GM19438 (cell line): Measurements from ENCODE around the gene B3GNT3.

ENCODE experiments used
- ATAC-seq: cut with Tn5 transposase; IDR thresholded peaks from one replicate; pipeline ENCODE4 v1.9.1; 2021; ENCODE audit warnings: low read depth; ENCODE audit not compliant: unreplicated experiment

Gene B3GNT3

DNA sequence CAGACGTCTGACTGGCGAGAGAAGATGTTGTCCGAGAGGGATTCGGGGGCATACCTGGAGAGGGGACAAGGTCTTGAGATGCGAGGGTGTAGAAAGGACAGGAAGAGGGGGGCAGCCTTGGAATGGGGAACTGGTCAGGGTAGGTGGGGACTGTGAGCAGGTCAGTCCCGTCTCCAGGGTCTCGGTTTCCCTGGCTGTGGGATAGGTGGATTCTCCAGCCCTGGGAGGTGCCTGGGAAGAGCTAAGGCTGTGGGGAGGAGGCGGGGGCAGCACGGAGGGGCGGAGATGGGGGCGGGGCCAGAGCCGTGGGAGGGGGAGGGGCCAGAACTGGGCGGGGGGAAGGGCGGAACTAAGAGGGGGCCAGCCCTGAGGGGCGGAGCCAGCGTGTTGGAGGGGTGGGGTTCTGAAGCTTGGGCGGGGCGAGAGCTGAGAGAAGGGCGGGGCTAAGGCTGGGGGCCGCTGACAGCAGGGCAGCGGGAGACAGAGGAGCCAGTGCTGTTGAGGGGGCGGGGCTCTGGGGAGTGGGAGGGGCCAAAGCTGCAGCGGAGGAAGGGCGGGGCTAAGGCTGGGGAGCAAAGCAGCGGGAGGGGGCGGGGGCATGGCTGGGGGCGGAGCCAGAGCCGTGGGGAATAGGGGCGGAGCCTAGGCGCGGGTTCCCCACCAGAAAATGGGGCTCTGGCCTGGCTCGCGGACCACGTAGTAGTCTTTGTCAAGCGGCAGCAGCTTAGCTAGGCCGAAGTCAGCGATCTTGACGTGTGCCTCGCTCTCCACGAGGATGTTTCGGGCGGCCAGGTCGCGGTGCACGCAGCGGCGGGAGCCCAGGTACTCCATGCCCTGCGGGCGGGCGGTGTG lies 35.9 kb downstream of the B3GNT3 start:
- ATAC-seq, result no peak

DNA sequence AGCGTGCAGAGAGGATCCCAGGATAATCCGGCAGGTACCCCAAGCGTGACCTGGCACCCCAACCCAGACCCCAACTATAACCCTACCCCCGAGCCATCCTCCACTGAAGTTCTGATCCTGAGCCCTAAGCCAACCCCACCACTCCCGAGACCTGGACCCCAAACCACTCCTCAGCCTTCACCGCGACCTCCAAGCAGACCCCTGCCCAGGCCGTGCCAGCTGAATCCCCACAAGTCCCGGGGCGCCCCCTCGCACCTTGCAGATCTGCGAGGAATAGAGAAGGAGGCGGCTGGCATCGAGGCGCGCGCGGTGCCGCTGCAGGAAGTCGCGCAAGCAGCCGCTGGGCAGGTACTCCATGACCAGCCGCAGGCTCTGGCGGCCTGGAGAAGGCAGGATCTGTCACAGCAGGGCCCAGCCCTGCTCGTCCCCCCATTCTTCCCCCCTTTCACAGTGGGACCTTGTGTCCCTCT lies 36.5 kb downstream of the B3GNT3 start:
- no peak for ATAC-seq

DNA sequence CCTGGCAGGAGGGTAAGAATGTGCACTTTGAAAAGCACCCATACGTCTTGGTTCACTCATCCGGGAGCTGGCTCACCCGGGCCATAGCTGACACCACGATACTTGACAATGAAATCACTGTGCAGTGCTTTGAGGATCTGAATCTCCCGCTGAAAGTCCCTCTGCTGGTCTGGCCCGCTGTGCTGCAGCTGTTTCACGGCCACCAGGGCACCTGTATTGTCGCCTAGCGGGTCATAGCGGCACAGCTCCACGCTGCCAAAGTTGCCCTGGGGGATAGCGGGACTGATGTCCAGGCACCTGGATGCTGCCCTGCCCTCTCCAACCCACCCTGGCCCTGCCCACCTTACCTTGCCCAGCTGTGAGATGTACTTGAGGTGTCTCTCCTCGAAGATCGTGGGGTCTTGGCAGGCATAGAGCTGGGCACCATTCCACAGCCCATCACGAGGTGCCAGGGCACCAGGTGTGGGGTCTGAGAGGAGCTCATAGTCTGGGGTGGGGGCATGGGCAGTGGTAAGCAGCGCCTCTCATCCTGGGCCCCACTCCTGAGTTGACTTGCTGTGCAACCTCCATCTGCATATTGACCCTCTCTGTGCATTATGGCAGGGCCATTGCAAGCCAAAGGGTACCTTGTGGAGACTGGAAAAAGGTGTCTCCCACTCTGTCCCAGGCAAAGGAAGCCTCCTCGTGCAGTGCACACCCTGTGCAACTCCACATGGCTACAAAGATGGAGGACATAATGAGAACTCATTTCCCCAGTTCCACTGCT lies 37.7 kb downstream of the B3GNT3 start:
- ATAC-seq, result no peak

DNA sequence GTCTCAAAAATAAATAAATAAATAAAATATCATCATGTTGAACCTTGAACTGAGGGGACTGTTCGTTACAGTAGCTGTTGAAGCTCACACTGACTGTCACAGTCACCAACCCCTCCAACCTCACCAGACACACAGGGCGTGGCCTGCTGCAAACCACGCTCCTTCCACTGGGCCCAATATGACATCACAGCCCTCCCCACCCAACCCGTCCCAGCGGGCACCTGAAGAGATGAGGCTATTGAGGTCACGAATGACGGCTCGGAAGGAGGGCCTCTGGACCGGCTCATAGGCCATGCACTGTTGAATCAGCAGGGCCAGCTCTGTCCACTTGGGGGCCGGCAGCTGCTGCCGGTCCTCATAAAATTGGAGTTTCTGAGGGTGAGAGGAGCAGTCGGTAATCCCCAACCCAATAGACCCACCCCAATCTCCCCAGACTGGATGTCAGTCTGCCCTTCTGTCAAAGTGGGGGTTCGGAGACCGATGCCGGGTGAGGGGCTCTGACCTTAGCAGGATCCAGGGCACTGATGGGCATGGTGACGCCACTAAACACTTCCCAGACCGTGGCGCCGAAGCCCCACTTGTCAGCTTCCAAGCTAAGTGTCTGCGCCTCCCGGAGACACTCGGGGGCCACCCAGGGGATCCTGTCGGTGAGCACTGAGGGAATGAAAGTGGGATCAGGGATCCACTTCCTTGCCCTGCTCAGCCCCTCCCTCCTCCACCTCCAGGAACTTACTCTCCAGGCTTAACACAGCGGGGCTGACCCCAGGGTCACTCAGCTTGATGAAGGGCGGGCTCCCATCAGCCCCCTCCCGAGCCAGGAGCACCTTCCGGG lies 39.6 kb downstream of the B3GNT3 start:
- no peak for ATAC-seq

DNA sequence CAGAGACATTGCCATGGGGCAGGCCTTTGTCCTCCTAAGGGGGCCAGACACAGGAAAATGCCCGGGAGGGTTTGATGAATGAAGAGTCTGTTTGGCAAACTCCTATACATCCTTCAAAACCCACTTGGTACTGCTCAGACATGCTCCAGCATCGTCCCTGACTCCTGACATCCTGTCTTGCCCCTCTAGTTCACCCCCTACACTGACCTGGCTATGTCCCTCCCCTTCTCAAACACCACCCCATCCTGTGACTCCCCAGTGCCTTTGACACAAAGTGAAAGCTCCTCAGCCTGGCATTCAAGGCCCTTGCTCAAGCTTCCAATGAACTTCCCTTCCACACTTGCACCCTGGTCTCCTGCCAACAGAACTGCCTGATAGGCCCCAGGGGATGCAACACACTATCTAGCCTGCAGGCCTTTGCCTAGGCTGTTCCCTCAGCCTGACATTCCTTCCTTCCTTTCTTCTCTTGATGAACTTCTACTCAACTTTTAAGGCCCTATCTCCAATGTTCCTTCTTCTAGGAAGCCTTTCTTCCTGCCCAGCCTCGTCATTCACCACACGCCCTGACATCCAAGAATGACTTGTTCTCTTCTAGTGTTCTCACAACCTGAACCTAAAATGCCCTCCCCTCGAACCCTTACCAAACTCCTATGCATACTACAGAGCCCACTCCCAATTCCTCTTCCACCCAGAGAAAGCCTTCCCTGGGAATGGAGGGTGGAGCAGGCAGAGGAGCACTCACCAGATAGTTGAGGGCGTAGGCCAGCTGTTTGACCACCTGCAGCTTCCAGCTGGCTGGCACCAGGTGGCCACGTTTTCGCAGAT lies 40.5 kb downstream of the B3GNT3 start:
- no peak for ATAC-seq

DNA sequence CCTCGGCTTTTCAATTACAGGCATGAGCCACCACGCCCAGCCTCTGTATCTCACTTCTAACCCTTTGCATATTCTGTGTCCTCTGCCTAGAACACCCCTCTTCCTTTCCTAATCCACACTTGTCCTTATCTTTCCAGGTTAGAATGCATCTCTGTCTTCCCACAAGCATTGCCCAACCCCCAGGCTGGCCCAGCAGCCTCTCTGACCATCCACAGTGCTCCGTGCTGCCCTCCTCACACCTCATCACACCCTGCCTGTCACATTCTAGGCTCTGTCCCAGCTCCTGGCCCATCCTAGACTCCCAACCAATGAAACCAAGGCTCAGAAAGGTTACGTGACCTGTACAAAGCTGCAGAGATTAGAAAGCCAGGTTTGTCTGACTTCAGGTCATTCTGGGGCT lies 41.6 kb downstream of the B3GNT3 start:
- no peak for ATAC-seq

DNA sequence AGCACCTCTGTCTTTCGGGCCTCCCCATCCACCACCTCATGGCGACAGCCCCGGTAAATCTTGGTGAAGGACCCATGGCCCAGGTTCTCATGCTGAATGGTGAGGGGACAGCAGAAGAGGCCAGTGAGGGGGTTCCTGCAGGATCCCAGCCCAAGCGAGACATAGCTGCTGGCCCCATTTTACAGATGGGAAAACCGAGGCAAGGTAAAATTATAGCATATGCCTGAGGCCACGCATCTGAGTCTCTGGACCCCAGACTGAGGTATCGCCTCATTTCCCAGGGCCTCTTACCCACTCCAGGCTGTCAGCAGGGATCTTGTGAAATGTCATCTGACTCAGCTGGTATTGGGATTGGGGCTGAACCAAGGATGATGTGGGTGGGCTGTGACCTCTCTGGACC lies 43.0 kb downstream of the B3GNT3 start:
- no peak for ATAC-seq

DNA sequence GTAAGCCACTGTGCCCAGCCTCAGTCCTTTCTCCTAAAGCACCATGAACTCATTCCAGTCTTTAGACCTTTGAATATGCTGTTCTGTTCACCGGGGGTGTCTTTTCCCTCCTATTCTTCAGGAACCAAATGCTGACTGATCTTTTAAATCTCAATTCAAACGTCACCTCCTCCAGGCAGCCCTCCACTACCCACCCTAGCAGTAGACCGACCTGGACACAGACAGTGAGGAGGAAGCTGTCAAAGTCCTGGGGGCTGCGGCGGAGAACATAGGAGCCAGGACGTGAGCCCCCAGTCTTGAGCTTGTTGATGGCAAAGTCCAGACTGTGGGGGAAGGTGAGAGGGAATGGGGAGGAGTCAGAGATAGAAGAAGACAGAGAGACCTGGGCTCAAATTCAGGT lies 45.1 kb downstream of the B3GNT3 start:
- no peak for ATAC-seq

DNA sequence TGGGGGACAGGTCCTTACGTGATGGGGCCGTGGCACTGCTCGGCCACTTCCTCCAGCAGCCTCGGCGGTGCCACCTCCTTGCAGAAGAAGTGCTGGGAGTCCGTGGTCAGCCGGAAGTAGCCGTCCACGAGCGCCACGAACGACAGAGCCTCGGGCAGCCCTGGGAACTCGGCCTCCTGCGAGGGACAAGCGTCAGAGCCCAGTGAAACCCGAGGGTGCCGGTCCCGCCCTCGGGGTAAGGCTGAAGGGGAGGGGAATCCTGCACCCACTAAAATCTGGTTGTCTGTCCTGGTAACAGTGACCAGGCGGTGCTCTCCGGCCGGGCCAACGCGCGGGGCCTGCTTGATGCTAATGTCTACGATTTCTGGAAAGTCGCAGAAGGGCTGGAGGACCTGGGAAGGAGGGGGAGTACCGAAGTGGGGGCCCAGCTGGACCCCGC lies 46.5 kb downstream of the B3GNT3 start:
- ATAC-seq, result no peak

DNA sequence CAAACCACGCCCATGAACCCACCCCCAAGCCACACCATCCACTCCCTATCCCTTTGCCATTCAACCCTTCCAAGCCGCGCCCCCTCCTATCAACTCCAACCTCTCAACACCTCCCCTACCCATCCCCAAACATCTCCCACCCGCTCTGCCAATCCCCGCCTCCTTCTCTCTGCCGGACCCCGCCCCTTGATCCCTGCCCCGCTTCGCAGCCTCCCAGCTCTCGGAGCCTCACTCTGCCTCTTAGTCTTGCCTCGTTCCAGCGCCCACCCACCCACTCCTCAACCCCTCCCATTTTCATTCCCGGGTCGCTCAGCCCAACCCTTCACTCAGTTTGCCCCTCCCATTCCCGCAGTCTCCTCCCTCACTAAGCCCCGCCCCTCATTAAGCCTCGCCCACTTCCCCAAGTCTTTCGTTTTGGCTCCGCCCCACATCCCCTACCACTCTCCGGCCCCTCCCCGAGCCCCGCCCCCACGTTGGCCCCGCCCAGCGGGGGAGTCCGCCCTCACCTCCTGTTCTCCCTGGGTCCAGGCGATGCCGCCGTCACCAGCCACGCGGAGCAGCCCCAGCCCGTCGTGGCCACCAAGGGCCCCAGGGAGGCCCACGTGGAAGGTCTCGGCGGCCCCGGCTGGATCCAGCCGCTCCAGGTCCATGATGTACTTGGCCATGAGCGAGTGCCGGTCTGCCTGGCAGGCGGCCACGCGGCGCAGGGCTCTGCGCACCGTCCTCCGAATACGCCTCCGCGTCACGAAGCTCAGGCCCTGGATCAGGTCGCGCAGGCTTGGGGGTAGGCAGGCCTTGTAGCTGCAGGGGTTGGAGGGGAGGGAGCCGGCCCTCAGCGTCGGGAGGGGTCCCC lies 47.1 kb downstream of the B3GNT3 start:
- ATAC-seq, result no peak

DNA sequence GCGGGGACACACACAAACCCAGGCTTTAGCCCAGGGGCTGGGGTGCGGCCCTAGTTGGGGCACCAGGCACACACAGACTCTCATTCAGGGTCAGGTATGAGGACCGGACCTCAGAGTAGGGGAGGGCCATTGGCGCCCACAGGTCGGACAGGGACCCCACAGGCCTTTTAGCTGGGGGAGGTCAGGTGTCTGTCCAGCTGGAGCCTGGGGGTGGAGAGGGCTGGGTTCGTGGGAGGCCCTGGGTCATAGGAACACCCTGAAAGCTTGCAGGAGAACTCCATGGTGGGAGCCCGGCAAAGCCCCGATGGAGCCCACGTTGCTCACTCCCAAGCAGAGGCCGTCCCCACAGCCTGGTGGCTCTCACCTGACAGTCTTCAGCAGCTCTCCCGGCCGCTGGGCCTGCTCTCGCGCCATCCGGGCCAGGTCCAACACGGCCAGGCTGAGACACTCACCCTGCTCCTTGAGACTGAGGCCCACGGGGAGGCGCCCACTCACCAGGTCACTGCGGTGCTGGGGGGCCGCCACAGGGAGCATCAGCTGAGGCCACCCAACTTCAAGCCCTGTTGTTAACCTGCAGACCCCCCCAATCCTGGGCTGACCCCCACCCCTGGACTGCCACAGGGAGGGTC lies 47.8 kb downstream of the B3GNT3 start:
- ATAC-seq, result no peak

DNA sequence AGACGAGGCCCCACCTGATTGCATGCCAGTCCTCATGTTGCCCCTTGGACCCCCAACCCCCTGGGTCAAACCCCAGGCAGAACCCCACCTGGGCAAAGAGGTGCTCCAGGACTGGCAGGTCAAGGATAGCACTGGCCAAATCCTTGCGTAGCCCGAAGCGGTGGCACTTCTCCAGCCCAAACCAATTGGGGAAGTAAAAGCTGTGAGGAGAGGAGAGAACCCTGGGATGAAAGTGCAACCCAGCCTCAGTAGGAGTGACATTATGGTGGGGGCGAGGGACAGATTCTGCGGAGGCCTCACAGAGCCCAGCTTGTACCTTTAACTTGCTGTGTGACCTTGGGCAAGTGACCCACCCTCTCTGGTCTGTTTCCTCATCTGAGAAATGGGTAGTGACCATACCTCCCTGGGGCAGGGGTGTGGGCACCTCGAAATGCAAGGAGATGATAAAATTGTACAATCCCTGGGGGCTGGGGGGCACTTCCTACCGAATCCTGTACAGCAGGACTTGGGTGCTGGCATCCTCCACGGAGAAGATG lies 48.4 kb downstream of the B3GNT3 start:
- ATAC-seq, result no peak

DNA sequence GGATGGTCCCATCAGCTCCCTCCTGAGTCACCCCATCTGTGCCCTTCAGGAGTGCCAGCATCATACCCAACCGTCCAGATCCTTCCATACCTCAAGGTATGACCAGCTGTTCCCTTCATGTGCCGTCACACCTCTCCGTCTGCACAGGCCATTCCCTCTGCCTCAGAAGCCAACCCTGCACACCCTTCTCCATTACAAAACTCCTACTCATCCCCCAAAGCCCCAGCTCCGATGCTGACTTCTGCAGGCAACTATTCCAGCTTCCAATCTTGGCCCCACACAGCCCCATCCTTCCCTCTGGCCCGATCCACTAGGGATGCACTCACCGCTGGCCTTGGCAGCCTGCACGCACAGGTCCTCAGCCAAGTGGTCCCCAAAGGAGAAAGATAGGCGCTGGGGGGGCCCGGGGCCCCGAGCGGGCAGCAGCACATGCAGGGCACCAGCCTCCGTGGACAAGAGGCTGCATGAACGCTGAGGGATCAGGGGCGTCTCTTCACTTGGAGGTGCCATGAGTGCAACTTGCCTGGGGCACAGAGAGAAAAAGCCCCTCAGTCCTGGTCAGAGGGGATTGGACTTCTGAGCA lies 49.1 kb downstream of the B3GNT3 start:
- no peak for ATAC-seq

DNA sequence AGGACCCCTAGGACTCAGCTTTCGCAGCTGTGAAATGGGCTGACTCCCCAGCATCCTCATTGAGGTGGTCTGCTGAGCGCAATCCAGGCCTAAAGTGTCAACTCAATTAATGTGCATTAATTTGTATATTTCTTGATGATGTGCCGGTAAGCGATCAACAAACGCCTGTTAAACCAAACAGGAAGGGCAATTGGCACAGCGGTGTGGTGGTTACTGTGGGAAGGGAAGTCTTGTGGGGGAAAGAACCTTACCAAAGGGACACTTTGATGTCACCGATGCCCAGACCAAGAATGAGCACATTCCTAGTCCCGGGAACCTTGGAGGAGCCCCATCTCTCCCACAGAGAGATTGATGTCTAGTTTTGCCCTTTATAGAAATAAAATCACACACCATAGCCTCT lies 51.2 kb downstream of the B3GNT3 start:
- ATAC-seq, result no peak

DNA sequence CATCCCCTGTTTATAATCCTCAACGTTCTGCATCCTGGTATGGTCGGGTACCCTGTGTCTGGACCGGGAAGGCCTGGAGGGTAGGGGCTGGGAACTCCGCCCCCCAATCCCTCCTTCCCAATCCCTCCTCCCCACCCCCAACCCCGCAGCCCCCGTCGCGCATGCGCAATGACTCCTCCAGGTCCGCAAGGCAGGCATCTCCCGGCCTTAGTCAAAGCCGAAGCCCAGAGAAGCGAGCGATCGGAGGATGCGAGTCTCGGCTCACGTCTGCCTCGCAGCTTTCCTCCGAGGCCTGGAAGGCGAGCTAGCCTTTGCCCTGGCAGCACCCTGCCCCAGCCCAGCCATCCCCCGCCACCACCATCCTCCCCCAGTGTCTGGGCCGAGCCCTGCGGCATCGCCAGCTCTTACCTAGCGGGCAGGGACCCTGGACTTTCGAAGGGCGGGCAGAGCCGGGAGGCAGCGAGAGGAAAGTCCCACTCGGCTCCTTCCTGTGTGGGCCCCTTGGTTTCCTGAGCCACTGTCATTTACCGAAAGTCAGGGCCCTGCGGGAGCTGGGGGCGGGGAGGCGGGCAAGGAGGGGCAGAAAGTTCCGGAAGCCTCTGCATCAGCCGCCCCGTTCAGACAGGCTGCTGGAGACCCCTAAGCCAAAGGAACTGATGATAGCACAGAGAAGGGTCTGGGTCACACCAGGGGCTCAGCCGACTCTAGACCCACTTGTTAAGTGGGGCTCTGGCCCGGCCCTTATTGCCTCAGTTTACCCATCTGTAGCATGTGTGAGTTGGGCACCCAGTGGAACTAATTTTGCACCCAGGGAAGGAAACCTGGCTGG lies 52.8 kb downstream of the B3GNT3 start, which contains the start of gene JAK3:
TSS of gene JAK3 (minus strand) at position 445 of the 829 bp plus-strand sequence. CDS start 3,565 bp downstream, outside the sequence.
- peak; percentile 60 for ATAC-seq

DNA sequence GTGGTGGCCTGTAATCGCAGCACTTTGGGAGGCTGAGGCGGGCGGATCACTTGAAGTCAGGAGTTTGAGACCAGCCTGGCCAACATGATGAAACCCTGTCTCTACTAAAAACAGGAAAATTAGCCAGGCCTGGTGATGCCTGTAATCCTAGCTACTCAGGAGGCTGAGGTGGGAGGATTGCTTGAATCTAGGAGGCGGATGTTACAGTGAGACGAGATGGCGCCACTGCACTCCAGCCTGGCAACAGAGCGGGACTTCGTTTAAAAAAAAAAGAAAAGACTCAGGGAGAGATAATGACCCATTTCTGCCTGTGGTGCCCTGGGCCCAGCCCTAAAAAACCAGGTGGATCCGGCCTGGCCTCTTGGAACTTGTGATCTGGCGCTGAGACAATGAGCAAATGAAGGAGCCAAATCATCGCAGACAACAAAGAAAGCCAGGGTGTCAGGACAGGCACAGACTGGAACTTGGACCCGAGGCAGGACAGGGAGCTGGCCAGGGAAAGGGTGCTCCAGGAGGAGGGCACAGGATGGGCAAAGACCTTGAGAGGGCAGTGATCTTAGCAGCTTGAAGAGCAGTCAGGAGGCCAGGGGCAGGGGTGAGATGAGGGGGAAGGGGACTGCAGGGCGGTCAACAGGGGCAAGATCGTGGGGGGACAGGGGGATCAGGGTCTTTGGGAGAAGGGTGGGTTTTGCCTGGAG lies 53.8 kb downstream of the B3GNT3 start:
- no peak for ATAC-seq
